Lower leg skin (tissue), 4 donors: ENCODE measurements around the gene HNRNPA0. TPM values are rescaled to one million over a fixed set of nuclear protein-coding genes. Genes with fewer than 3 reads are reported as not detected.
A peak's percentile ranks its signal among the peaks of the same experiment; 100 is the strongest.

Source experiments
- DNase-seq, 2 donors: peaks; one replicate each; pipeline ENCODE4 v3.0.0-alpha.2; 2019; ENCODE audit warnings: low spot score in 2 of 2
- H3K4me3 ChIP-seq: fragments of 200-600 bp; sonication (generic); 2 replicates; pipeline ENCODE4 v1.5.1; 2017; ENCODE audit warnings: mild to moderate bottlenecking, low read depth; ENCODE audit not compliant: poor library complexity, severe bottlenecking
- POLR2A ChIP-seq, 2 donors: fragments of 450-650 bp; IDR thresholded peaks; one replicate each; pipeline ENCODE4 v1.6.1; 2016 to 2017; ENCODE audit warnings: antibody characterized with exemption in 2 of 2, mild to moderate bottlenecking in 1 of 2, moderate library complexity in 1 of 2
- WGBS, 2 donors: methylation state at CpG; one replicate each; pipeline ENCODE4 v1.1.5; 2018; 5-methylcytosine and 5-hydroxymethylcytosine counted together
- intact Hi-C: fragments of 100-400 bp; cut with DNase I; formaldehyde crosslinking; loops from one replicate; pipeline ENCODE4 v1.15.0; 2023; ENCODE audit warnings: low total_unique reads
- total RNA-seq, 4 donors: library from RNA; depleted of rRNA; stranded (reverse); fragments of >200 nt; gene quantifications; one replicate each; pipeline ENCODE4 v1.1.0, GENCODE V29; 2016
- TF ChIP-seq, protein P1 (sequence below), 3 donors: fragments of 450-650 bp; IDR thresholded peaks; one replicate each; pipeline ENCODE4 v1.5.1; 2016; ENCODE audit warnings: antibody characterized with exemption in 3 of 3, mild to moderate bottlenecking in 3 of 3, moderate library complexity in 2 of 3

Gene HNRNPA0
- total RNA-seq, 4 donors from 2014 or later = 6.9 to 11.5 (median 9.3) TPM

GRCh38 chr5:137758121-137758520 lies 4.0 kb upstream of the HNRNPA0 start:
- 85 to 89% methylated on average over 4 of the region's 4 CpGs for WGBS, 2 donors

GRCh38 chr5:137757634-137758033 lies 3.5 kb upstream of the HNRNPA0 start:
- no peak for TF ChIP-seq POLR2A (IDR thresholded peaks at IDR 0.05)
- TF ChIP-seq, protein P1, sequence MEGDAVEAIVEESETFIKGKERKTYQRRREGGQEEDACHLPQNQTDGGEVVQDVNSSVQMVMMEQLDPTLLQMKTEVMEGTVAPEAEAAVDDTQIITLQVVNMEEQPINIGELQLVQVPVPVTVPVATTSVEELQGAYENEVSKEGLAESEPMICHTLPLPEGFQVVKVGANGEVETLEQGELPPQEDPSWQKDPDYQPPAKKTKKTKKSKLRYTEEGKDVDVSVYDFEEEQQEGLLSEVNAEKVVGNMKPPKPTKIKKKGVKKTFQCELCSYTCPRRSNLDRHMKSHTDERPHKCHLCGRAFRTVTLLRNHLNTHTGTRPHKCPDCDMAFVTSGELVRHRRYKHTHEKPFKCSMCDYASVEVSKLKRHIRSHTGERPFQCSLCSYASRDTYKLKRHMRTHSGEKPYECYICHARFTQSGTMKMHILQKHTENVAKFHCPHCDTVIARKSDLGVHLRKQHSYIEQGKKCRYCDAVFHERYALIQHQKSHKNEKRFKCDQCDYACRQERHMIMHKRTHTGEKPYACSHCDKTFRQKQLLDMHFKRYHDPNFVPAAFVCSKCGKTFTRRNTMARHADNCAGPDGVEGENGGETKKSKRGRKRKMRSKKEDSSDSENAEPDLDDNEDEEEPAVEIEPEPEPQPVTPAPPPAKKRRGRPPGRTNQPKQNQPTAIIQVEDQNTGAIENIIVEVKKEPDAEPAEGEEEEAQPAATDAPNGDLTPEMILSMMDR (IDR thresholded peaks at IDR 0.05) = no peak
- intact Hi-C loops = no loop called here
- H3K4me3 ChIP-seq = no peak overlapping the region
- 92 to 95% methylated on average over 5 of the region's 5 CpGs for WGBS, 2 donors
- no peak for DNase-seq

More at GRCh38 chr5:137758121-137758520, 4.0 kb upstream of the HNRNPA0 start:
- TF ChIP-seq, protein P1 (IDR thresholded peaks at IDR 0.05) = no peak
- TF ChIP-seq POLR2A (IDR thresholded peaks at IDR 0.05) = no peak
- no peak overlapping the region for H3K4me3 ChIP-seq
- intact Hi-C loops = no loop called here
- DNase-seq = no peak

GRCh38 chr5:137754961-137755762 lies 999 bp upstream of the HNRNPA0 start:
- TF ChIP-seq POLR2A (IDR thresholded peaks at IDR 0.05) = no peak
- TF ChIP-seq, protein P1 (IDR thresholded peaks at IDR 0.05) = no peak
- intact Hi-C loops = no loop called here
- peak in 1 of 2 donors; percentile 82 for DNase-seq
- peak overlapping the region; percentile 40 for H3K4me3 ChIP-seq
- 26 to 30% methylated on average over 33 to 35 of the region's 36 CpGs for WGBS, 2 donors

DNA sequence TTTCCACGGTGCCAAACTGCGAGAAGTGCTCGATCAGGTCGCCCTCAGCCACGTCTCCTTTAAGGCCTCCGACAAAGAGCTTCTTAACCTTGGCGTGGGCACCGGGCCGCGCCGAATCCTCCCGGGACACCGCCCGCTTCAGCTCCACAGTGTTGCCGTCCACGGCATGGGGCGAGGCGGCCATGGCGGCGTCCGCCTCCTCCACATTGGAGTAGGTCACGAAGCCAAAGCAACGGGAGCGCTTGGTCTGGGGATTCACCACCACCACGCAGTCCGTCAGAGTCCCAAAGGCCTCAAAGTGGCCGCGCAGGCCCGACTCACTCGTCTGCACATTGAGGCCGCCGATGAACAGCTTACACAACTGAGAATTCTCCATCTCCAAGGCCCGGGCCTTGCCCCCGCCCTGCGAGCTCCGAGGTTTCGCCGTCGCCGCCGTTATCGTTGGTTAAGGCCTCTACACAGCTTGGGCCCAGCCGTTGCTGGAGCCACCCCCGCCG lies 424 bp downstream of the HNRNPA0 start:
- DNase-seq = peak in 1 of 2 donors; percentile 90
- intact Hi-C loops = no loop called here
- TF ChIP-seq, protein P1 (IDR thresholded peaks at IDR 0.05) = no peak
- no peak for TF ChIP-seq POLR2A (IDR thresholded peaks at IDR 0.05)
- H3K4me3 ChIP-seq = peak overlapping the region; percentile 88
- whole genome bisulfite sequencing, 2 donors = 0 to 1% methylated on average over 38 to 41 of the region's 45 CpGs

DNA sequence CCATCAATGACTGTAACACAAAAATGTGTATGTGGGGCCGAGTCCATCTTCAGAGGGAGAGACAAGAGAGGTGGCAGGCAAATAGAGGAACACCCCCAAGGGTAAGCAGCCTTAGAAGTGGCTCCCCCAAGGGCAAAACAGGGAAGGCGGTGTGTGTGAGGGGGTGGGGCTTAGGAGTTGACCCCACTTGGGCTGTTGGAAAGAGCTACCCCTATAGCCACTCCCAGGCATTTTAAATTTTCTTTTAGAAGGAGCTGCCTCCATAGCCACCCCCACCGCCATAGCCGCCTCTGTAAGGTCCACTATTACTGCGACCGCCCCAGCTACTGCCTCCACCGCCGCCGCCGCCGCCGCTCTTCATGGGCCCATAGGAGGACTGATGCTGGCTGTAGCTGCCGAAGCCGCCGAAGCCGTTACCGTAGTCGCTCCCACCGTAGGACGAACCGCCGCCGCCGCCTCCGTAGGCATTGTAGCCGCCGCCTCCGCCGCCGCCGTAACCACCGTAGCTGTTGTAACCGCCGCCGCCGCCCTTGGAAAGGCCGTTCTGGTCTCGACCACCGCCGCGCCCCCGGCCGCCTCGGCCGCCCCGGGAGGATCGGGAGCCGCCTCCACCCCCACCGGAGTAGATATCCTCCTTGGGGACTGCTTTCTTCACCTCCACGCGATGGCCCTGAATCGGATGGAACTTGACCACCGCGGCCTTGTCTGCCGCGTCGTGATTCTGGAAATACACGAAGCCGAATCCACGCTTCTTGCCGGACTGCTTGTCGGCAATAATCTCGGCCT lies 1.1 kb downstream of the HNRNPA0 start:
- WGBS, 2 donors = 1 to 2% methylated on average over 48 to 56 of the region's 63 CpGs
- DNase-seq = peak; percentile 23 to 90
- intact Hi-C loops = no loop called here
- TF ChIP-seq, protein P1 (IDR thresholded peaks at IDR 0.05) = no peak
- no peak for TF ChIP-seq POLR2A (IDR thresholded peaks at IDR 0.05)
- peak overlapping the region; percentile 88 for H3K4me3 ChIP-seq
